Activated CD8-positive, alpha-beta memory T cell treated with anti-CD3 and anti-CD28 coated beads for 24 hours (primary cell): ENCODE results near the gene BLM.
"Not testable (repeated sequence)": the region's sequence is repeated elsewhere in the genome, so short reads cannot be mapped to it uniquely, and the experiment has no call there.

Source experiments
- DNase-seq: peaks from one replicate; pipeline ENCODE4 v3.0.0-alpha.2; 2020

The BLM gene

DNA sequence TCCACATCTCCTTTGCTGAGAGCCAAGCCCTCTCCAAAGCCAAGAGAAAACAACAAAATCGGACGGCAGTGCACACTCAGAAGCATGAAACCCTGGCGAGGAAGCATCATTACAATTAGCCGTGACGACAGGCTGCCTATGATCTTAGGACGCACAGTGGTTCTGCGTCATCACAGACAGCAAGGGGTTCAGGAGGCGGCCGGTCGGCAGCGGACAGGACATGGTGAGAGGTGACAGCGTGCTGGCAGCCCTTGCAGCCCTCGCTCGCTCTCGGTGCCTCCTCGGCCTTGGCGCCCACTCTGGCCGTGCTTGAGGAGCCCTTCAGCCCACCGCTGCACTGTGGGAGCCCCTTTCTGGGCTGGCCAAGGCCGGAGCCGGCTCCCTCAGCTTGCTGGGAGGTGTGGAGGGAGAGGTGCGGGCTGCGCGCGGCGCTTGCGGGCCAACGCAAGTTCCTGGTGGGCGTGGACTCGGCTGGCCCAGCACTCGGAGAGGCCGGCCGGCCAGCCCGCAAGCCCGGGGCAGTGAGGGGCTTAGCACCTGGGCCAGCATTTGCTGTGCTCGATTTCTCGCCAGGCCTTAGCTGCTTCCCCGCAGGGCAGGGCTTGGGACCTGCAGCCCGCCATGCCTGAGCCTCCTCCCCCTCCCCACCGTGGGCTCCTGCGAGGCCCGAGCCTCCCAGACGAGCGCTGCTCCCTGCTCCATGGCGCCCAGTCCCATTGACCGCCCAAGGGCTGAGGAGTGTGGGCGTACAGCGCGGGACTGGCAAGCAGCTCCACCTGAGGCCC, 108.2 kb downstream of the BLM start:
- DNase-seq, result not testable (repeated sequence)

- not testable (repeated sequence) for DNase-seq
These were observed 109.2 kb downstream of the BLM start for GRCh38 chr15:90826206-90826885.

GRCh38 chr15:90826886-90827435, 109.8 kb downstream of the BLM start:
- no peak for DNase-seq

- DNase-seq, result no peak
These were observed 111.0 kb downstream of the BLM start for GRCh38 chr15:90828111-90828510.

DNA sequence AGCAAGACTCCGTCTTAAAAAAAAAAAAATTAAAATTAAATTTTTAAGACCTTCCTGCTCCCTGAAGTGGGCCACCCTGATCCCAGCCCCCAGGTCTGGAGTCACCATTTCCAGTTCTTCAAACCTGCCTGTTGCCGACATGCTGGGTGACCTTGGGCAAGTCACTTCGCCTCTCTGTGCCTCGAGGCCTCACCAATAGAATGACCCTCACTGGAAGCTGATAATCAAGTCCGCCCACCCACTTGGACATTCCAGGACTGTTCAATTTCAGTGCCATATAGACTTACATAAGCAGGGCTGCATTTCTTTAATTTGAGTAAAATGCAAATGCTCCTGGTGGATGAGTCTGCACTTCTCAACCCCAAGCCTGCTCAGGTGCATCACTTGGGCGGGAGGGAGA, 112.0 kb downstream of the BLM start:
- no peak for DNase-seq

DNA sequence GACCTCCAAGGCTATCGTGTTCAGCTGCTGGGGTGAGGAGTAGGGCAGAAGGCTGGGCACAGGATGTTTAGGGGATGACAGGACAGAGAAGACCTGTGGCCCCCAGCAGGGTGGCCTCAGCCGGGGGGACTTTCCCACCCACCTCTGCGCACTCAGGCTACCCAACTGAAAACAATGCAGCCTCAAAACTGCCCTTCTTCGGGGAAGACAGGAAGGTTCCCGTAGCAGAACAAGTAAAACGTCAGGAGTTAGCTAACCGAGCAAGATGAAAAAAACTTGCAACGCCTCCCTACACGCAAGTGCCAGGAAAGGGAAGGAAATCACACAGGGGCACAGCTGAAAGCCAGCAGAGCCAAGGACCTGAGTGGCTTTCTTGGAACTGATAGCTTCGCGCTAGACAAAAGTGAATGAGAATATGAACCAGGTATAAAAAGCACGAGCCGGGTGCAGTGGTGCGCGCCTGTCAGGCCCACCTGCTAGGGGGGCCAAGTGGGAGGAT, 112.8 kb downstream of the BLM start:
- peak; percentile 74 for DNase-seq

GRCh38 chr15:90834626-90835025, 117.5 kb downstream of the BLM start:
- DNase-seq, result no peak

DNA sequence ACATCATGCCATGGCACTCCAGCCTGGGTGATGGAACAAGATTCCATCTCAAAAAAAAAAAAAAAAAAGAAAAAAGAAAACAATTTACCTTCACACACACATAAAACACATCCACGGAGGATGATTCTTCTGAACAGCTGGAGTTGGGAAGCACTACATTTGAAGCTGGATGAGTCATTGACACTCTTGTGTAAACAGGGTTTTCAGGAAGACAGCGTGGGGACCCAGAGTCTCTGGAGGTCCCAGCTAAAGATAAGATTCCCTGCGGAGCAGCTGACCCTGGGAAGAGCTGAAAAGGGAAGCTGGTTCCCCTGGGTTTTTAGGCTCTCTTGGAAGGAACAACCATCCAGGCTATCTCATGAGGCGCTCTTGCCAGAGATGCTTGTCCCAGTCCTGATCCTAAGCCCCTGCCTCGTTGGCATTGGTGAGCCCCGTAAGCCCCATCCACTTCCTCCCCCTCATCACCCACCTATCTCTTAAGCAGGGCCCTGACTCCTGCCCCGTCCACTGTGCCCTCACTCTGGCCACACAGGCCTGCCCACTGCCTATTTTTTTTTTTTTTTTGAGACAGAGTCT, 119.2 kb downstream of the BLM start:
- DNase-seq, result no peak

- DNase-seq, result no peak
These were observed 119.9 kb downstream of the BLM start for GRCh38 chr15:90837094-90837493.

DNA sequence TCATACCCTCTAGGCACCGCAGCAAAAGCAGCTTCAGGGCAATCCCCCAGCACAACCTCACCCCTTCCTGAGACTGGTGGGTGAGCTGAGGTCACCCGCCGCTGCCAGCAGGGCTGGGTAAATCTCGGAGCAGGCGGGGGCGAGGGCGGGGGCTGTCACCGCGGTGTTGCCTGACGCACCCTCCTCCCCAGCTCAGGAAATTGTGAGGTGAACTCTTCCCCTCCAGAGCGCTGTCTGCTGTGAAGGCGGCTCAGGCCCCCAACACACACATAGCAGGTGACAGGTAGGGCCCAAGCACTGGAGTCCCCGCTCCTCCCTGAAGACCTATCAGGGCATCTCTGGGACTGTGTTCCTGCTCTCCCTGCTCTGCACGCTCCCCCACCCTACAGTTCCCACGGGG, 121.0 kb downstream of the BLM start:
- peak; percentile 89 for DNase-seq

- DNase-seq, result peak; percentile 65
These were observed 121.4 kb downstream of the BLM start for GRCh38 chr15:90838544-90838943.

- peak; percentile 68 for DNase-seq
These were observed 122.3 kb downstream of the BLM start for GRCh38 chr15:90839187-90840071.

DNA sequence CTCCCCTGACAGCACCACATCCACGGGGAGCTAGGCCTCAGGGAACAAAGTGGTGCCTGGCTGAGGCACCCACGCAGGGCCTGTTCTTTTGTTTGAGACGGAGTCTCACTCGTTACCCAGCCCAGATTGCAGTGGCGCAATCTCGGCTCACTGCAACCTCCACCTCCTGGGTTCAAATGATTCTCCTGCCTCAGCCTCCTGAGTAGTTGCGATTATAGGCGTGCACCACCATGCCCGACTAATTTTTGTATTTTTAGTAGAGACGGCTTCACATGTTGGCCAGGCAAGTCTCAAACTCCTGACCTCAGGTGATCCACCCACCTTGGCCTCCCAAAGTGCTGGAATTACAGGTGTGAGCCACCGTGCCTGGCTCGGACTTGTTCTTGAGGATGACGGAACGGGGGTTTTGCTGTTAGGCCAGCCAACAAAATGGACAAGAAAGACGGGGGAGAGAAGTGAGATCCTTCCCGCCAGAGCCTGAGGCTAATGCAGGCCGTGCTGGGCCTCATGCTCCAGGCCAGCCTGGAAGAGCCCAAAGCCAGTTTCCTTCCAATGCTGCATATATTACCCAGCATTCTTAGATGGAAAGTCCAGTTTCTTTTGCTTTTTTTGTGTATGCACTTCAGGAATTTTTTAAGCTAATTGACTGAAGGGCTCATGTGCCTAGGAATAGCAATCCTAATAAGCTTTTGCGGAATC, 123.2 kb downstream of the BLM start:
- no peak for DNase-seq

DNA sequence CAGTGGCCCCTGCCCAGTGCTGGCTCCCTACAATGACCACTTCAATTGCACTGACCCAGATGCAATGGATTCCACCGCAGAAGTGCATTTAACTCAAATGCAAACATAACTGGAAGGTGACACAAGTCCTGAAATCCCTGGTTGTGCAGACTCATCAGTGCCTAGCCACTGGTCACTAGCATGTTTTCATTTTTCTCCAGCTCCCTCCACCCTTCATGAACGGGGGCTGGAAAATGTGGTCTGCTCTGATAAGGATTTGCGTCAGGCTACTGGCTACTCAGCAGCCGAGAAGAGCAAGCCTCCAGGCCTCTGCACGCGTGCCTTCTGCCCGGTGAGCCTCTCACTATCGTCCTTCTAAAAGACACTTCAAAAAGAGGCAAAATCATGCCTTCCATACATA, 123.8 kb downstream of the BLM start:
- DNase-seq, result no peak

DNA sequence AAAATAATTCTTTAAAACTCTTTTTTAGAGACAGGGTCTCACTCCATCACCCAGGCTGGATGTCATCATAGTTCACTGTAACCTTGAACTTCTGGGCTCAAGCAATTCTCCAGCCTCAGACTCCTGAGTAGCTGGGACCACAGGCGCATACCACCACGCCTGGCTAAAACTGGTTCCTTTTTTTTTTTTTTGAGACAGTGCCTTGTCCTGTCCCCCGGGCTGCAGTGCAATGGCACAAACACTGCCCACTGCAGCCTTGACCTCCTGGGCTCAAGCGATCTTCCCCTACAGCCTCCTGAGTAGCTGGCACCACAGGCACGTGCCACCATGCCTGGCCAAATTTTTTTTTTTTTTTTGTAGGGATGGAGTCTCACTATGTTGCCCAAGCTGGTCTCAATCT, 127.5 kb downstream of the BLM start:
- DNase-seq, result no peak

- DNase-seq, result no peak
These were observed 128.2 kb downstream of the BLM start for GRCh38 chr15:90845201-90845949.

- DNase-seq, result not testable (repeated sequence)
These were observed 132.3 kb downstream of the BLM start for GRCh38 chr15:90849424-90849823.

DNA sequence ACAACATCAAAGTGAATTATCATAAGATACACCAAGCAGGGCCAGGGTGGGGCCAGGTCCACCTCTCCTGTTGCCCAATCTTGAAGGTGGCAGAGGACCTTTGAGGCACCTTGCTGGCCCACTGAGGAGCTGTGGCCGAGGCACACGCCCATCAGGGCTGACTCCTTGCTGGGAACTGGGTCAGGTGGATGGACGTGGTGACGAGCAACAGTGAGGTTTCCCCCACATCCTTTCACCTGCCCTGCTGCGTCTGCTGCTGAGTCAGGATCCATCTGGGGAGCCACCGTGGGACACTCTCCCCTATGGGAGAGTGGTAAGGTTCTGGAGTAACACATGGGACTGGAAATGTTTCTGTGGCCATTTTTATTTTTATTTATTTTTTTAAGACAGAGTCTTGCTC, 134.0 kb downstream of the BLM start:
- DNase-seq, result no peak

DNA sequence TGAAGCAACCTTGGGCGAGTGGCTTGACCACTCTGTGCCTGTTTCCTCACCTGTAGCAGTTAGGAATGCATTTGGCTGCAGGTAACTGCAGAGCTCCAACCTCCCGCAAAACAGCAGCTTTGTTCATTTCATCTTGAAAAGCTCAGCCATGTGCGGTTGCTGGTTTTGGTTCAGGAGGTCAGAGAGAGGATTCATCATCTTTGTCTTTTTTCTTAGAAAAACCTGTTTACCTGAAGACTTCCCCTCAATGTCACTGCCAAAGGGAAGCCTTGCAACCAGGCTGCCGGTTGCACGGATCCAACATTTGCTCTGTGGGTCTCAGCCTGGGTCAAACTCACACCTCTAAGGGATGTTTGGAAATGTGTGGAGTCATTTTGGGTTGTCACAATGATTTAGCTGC, 134.8 kb downstream of the BLM start:
- DNase-seq, result peak; percentile 65

DNA sequence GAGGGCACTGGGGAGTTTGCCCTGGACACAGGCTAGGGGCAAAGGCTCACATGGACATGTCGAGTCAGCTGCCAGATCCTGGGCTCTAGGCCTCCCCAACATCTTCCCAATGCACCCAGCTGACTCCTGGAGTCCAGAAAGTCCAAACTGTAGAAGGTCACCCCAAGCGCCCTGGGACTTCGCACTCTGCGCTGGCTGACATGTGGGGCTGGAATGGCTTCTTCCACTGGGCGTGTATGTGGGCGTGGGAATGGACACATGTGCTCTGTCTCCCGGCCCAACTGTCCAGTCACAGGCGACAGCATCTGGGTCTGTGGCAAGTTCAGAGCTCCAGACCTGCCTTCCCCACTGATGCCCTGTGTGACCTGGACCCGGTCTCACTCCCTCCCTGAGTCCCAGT, 138.0 kb downstream of the BLM start:
- no peak for DNase-seq

DNA sequence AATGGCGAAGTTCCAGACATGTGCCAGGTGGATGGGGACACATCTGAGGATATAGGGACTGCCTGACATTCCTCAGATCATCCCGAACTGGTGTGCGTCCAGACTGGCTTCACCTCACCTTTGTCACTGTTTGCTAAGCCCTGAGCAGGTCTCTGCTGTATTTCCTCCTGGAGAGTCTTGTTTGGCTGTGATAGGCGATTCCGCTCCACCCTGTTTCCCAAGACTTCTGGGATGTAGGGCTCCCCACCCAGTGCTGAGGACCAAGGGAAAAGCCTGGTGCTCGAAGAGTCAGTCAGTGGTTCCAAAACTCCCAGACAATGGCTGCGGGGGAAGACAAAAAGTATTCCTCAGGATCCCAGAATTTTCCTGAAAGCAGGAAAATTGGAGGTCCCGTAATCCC, 140.2 kb downstream of the BLM start:
- DNase-seq, result no peak
